H1 (cell line): ENCODE results near the gene SLC25A12. TPM values are rescaled to one million over a fixed set of nuclear protein-coding genes. Genes with fewer than 3 reads are reported as not detected.

Experiments used
- GABPA ChIP-seq: IDR thresholded peaks from 2 replicates; pipeline ENCODE4 v1.6.1; 2011; ENCODE audit warnings: mild to moderate bottlenecking, low read length, moderate library complexity, borderline replicate concordance; ENCODE audit not compliant: insufficient read depth
- SIRT6 ChIP-seq: IDR thresholded peaks from one replicate; pipeline ENCODE4 v1.7.1; 2012; ENCODE audit warnings: low read length, inconsistent platforms
- TBP ChIP-seq: IDR thresholded peaks from 2 replicates; pipeline ENCODE4 v1.6.1; 2011; ENCODE audit warnings: low read depth, low read length, improper control_type of control experiment
- USF2 ChIP-seq: IDR thresholded peaks from 2 replicates; pipeline ENCODE4 v1.6.1; 2011; ENCODE audit warnings: low read length, improper control_type of control experiment
- polyA plus RNA-seq, 7 experiments: library from polyadenylated mRNA; depleted of rRNA in 3 of 7; stranded (reverse) in 5 of 7; unstranded in 2 of 7; fragments of >200 nt in 5 of 7; fragments of 200-250 nt in 2 of 7; gene quantifications; 1 replicate in 5 of 7; 2 replicates in 1 of 7; 4 replicates in 1 of 7; pipeline versions ENCODE4 v1.2.1 to v1.2.3, GENCODE V29; 2011 to 2013; ENCODE audit warnings: missing spikeins in 2 of 7, mixed read lengths in 2 of 7
- total RNA-seq: library from RNA; stranded (reverse); fragmentation: NEBNext Ultra II Directional; extraction: Animal tissue kit (Norgen Biotek cat#: 25700); gene quantifications from 2 replicates; pipeline ENCODE4 v1.2.1, GENCODE V29; 2021

Gene SLC25A12
- total and polyA plus RNA-seq, 2 of the 8 experiments (the other 6 are each of a cell fraction or from before 2014, with no cell fraction given), result 7.7 to 10.2 TPM

GRCh38 chr2:171814883-171815282 is 79.2 kb downstream of the SLC25A12 start (continued):
- TF ChIP-seq SIRT6, result no peak
- no peak for TF ChIP-seq TBP
- TF ChIP-seq USF2, result no peak
- TF ChIP-seq GABPA, result no peak
